H4 (cell line): ENCODE measurements around the gene RNF150. TPM values are rescaled to one million over a fixed set of nuclear protein-coding genes. Genes with fewer than 3 reads are reported as not detected.

Experiments
- DNase-seq: peaks from one replicate; pipeline ENCODE4 v3.0.0-alpha.2; 2015; ENCODE audit warnings: low spot score
- total RNA-seq: library from RNA; depleted of rRNA; stranded (reverse); fragments of >200 nt; shearing (Covaris generic); gene quantifications from 2 replicates; pipeline ENCODE4 v1.2.3, GENCODE V29; 2014

RNF150 gene
- total RNA-seq, 1 experiment from 2014 or later = 3.1 TPM

GRCh38 chr4:140980426-140981200 is 152.7 kb downstream of the RNF150 start:
- no peak for DNase-seq

GRCh38 chr4:140976768-140977167 is 156.5 kb downstream of the RNF150 start:
- DNase-seq = no peak

GRCh38 chr4:140971077-140971792 is 162.0 kb downstream of the RNF150 start:
- no peak for DNase-seq

- peak; percentile 25 for DNase-seq
Measured at GRCh38 chr4:140969296-140969695, 164.0 kb downstream of the RNF150 start.

- no peak for DNase-seq
Measured at GRCh38 chr4:140968371-140968770, 164.9 kb downstream of the RNF150 start.

- no peak for DNase-seq
Measured at GRCh38 chr4:140963883-140964282, 169.4 kb downstream of the RNF150 start.

GRCh38 chr4:140955641-140956040 is 177.6 kb downstream of the RNF150 start:
- DNase-seq = no peak

GRCh38 chr4:140952717-140953116 is 180.6 kb downstream of the RNF150 start:
- DNase-seq = no peak

- DNase-seq = no peak
Measured at GRCh38 chr4:140947506-140947905, 185.8 kb downstream of the RNF150 start.

GRCh38 chr4:140945106-140945505 is 188.2 kb downstream of the RNF150 start:
- DNase-seq = no peak

- no peak for DNase-seq
Measured at GRCh38 chr4:140944572-140944971, 188.7 kb downstream of the RNF150 start.

GRCh38 chr4:140944199-140944515 is 189.1 kb downstream of the RNF150 start:
- peak; percentile 21 for DNase-seq

GRCh38 chr4:140943486-140944198 is 189.6 kb downstream of the RNF150 start:
- DNase-seq = no peak

GRCh38 chr4:140940589-140940988 is 192.7 kb downstream of the RNF150 start:
- DNase-seq = no peak

GRCh38 chr4:140937866-140938265 is 195.4 kb downstream of the RNF150 start:
- peak; percentile 51 for DNase-seq

- DNase-seq = peak; percentile 67
Measured at GRCh38 chr4:140935254-140935653, 198.0 kb downstream of the RNF150 start.

GRCh38 chr4:140932501-140933045 is 200.7 kb downstream of the RNF150 start:
- no peak for DNase-seq

- DNase-seq = no peak
Measured at GRCh38 chr4:140931911-140932310, 201.4 kb downstream of the RNF150 start.

GRCh38 chr4:140930557-140930956 is 202.7 kb downstream of the RNF150 start:
- DNase-seq = no peak

- DNase-seq = no peak
Measured at GRCh38 chr4:140930011-140930410, 203.3 kb downstream of the RNF150 start.

- DNase-seq = no peak
Measured at GRCh38 chr4:140928880-140929279, 204.4 kb downstream of the RNF150 start.

GRCh38 chr4:140926672-140927071 is 206.6 kb downstream of the RNF150 start:
- DNase-seq = no peak
